Spleen (tissue), 7 donors: ENCODE data around the gene GRIK4.

Experiments
- POLR2AphosphoS5 ChIP-seq, 3 donors: sonication (generic); formaldehyde crosslinking; IDR thresholded peaks; one replicate each; pipeline ENCODE4 v1.5.1; 2017; ENCODE audit warnings: antibody characterized with exemption in 3 of 3
- TF ChIP-seq, protein P1 (sequence below), 11 experiments: fragments of 200-600 bp in 7 of 11; fragments of 450-650 bp in 4 of 11; sonication (generic) in 4 of 11; IDR thresholded peaks in 8 of 11; conservative IDR thresholded peaks in 3 of 11; 1 replicate in 7 of 11; 2 replicates in 4 of 11; pipeline versions ENCODE4 v1.4.0 to v1.8.0; 2016 to 2021; ENCODE audit warnings: antibody characterized with exemption in 11 of 11, inconsistent platforms in 4 of 11, mild to moderate bottlenecking in 1 of 11
- donor health status: DM: no; HTN: no; CAD: no; lungs with moderate emphysema.
- donor health status: DM: no; HTN: no; CAD: no.
- donor health status: DM: no; HTN: no; CAD: no.

- TF ChIP-seq, protein P1, sequence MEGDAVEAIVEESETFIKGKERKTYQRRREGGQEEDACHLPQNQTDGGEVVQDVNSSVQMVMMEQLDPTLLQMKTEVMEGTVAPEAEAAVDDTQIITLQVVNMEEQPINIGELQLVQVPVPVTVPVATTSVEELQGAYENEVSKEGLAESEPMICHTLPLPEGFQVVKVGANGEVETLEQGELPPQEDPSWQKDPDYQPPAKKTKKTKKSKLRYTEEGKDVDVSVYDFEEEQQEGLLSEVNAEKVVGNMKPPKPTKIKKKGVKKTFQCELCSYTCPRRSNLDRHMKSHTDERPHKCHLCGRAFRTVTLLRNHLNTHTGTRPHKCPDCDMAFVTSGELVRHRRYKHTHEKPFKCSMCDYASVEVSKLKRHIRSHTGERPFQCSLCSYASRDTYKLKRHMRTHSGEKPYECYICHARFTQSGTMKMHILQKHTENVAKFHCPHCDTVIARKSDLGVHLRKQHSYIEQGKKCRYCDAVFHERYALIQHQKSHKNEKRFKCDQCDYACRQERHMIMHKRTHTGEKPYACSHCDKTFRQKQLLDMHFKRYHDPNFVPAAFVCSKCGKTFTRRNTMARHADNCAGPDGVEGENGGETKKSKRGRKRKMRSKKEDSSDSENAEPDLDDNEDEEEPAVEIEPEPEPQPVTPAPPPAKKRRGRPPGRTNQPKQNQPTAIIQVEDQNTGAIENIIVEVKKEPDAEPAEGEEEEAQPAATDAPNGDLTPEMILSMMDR (IDR thresholded peaks at IDR 0.05 in 8 of 11, conservative IDR thresholded peaks at IDR 0.05 in 3 of 11), result no peak
- no peak for TF ChIP-seq POLR2AphosphoS5 (IDR thresholded peaks at IDR 0.05)
Measured at GRCh38 chr11:120605469-120605868, 93.9 kb downstream of the GRIK4 start.
